SK-N-SH (cell line): ENCODE results near the gene STX16.

Experiments
- CTCF ChIP-seq: fragments of 200-600 bp; sonication (generic); IDR thresholded peaks from 2 replicates; pipeline ENCODE4 v1.6.1; 2017; ENCODE audit warnings: antibody characterized with exemption, mild to moderate bottlenecking, moderate library complexity
- FOXJ3 ChIP-seq: sonication (generic); formaldehyde crosslinking; IDR thresholded peaks from 2 replicates; pipeline ENCODE4 v1.5.1; 2020; ENCODE audit warnings: mild to moderate bottlenecking, missing genetic modification reagents
- POLR2AphosphoS5 ChIP-seq: IDR thresholded peaks from 2 replicates; pipeline ENCODE4 v1.6.1; 2012; ENCODE audit warnings: low read depth, low read length
- RCOR1 ChIP-seq: fragments of 150-350 bp; IDR thresholded peaks from 2 replicates; pipeline ENCODE4 v1.6.1; 2017; ENCODE audit warnings: antibody characterized with exemption, low read length
- SMC3 ChIP-seq: IDR thresholded peaks from 2 replicates; pipeline ENCODE4 v1.6.1; 2012; ENCODE audit warnings: low read depth, low read length, improper control_type of control experiment
- YY1 ChIP-seq: IDR thresholded peaks from 2 replicates; pipeline ENCODE4 v1.4.0; 2012; ENCODE audit warnings: low read depth, mild to moderate bottlenecking

- TF ChIP-seq CTCF: no peak
- no peak for TF ChIP-seq YY1
- TF ChIP-seq SMC3: no peak
- no peak for TF ChIP-seq POLR2AphosphoS5
- TF ChIP-seq RCOR1: no peak
- no peak for TF ChIP-seq FOXJ3 (CRISPR knock-in tag)
Observed at GRCh38 chr20:58634059-58634458, 17.0 kb upstream of the STX16 start.
